ENCODE measurements around the gene IQSEC2.

- TF ChIP-seq CREB1 (IDR thresholded peaks at IDR 0.05; ENCODE audit: low read depth) (no peak), MAX (IDR thresholded peaks at IDR 0.05) (no peak), YY1 (IDR thresholded peaks at IDR 0.05; ENCODE audit: low read depth) (no peak), RAD21 (IDR thresholded peaks at IDR 0.05; ENCODE audit: low read depth) (no peak), EGR1 (IDR thresholded peaks at IDR 0.05) (no peak), FOXM1 (IDR thresholded peaks at IDR 0.05; ENCODE audit: borderline replicate concordance, low read depth) (no peak), ZBTB7A (IDR thresholded peaks at IDR 0.05; ENCODE audit: low read depth) (no peak), EP300 (IDR thresholded peaks at IDR 0.05; ENCODE audit: borderline replicate concordance) (no peak)
Observed at GRCh38 chrX:53247928-53248327, 33.5 kb downstream of the IQSEC2 start.
